K562 (cell line): Measurements from ENCODE around the gene MEA1. TPM values are rescaled to one million over a fixed set of nuclear protein-coding genes. Genes with fewer than 3 reads are reported as not detected.
A peak's percentile ranks its signal among the peaks of the same experiment; 100 is the strongest.

ENCODE experiments used
- CREB1 ChIP-seq, 2 experiments: sonication (generic) in 1 of 2; formaldehyde crosslinking in 1 of 2; IDR thresholded peaks; 2 replicates each; pipeline versions ENCODE4 v1.6.1 to v1.8.0; 2012 to 2022; ENCODE audit warnings: inconsistent platforms in 1 of 2, mild to moderate bottlenecking in 1 of 2, missing genetic modification reagents in 1 of 2, moderate library complexity in 1 of 2
- CREM ChIP-seq: IDR thresholded peaks from 2 replicates; pipeline ENCODE4 v1.6.1; 2014; ENCODE audit warnings: antibody characterized with exemption, low read depth
- E2F6 ChIP-seq, 2 experiments: IDR thresholded peaks; 2 replicates each; pipeline ENCODE4 v1.6.1; 2011; ENCODE audit warnings: borderline replicate concordance in 1 of 2, control low read depth in 1 of 2, low read depth in 1 of 2, low read length in 1 of 2, mild to moderate bottlenecking in 1 of 2, mixed read lengths in 1 of 2, moderate library complexity in 1 of 2; ENCODE audit not compliant: insufficient read depth in 1 of 2, insufficient read length in 1 of 2, poor library complexity in 1 of 2, severe bottlenecking in 1 of 2; ENCODE audit errors: extremely low read depth in 1 of 2
- FOXP1 ChIP-seq: sonication (generic); formaldehyde crosslinking; IDR thresholded peaks from 2 replicates; pipeline ENCODE4 v1.8.0; 2022; ENCODE audit warnings: mild to moderate bottlenecking, missing genetic modification reagents
- KDM2B ChIP-seq: fragments of 250-450 bp; sonication (Bioruptor Pico); IDR thresholded peaks from 2 replicates; pipeline ENCODE4 v1.8.0; 2021; ENCODE audit warnings: mild to moderate bottlenecking, moderate library complexity
- PBX2 ChIP-seq, 2 experiments: IDR thresholded peaks in 1 of 2; conservative IDR thresholded peaks in 1 of 2; 2 replicates each; pipeline ENCODE4 v1.6.1; 2016; ENCODE audit warnings: low read depth in 2 of 2, mild to moderate bottlenecking in 1 of 2, missing compliant biosample characterization in 1 of 2, missing genetic modification characterization in 1 of 2, moderate library complexity in 1 of 2
- SLC30A9 ChIP-seq: fragments of 250-450 bp; sonication (Bioruptor Pico); IDR thresholded peaks from 2 replicates; pipeline ENCODE4 v1.8.0; 2022; ENCODE audit warnings: mild to moderate bottlenecking, moderate library complexity
- U2AF1 ChIP-seq: fragments of 200-400 bp; formaldehyde crosslinking; optimal IDR thresholded peaks from 2 replicates; pipeline ENCODE3; 2017; ENCODE audit warnings: mild to moderate bottlenecking, low read depth, low read length, moderate library complexity
- ZNF318 ChIP-seq, 2 experiments: fragments of 450-650 bp; IDR thresholded peaks; 2 replicates each; pipeline ENCODE4 v1.6.1; 2016; ENCODE audit warnings: mild to moderate bottlenecking in 2 of 2, borderline replicate concordance in 1 of 2, low read depth in 1 of 2, moderate library complexity in 1 of 2
- ZNF436 ChIP-seq: fragments of 250-450, 450-650 bp; sonication (Bioruptor Pico); formaldehyde crosslinking; IDR thresholded peaks from 2 replicates; pipeline ENCODE4 v1.7.0; 2020; ENCODE audit warnings: mild to moderate bottlenecking
- ZNF644 ChIP-seq: fragments of 200-800 bp; sonication (Bioruptor generic); IDR thresholded peaks from 2 replicates; pipeline ENCODE4 v1.6.1; 2016; ENCODE audit warnings: low read depth, missing genetic modification characterization, missing compliant biosample characterization
- ZNF830 ChIP-seq: fragments of 250-450 bp; sonication (Bioruptor Pico); IDR thresholded peaks from 2 replicates; pipeline ENCODE4 v1.5.0; 2021; ENCODE audit warnings: mild to moderate bottlenecking
- polyA plus RNA-seq, 8 experiments: library from polyadenylated mRNA; depleted of rRNA in 4 of 8; stranded (reverse) in 5 of 8; unstranded in 3 of 8; fragments of >200 nt; fragmentation: Nextera tagmentation in 2 of 8; fragmentation: Illumina TruSeq in 1 of 8; extraction: Ambion mirVana in 2 of 8; extraction: Trizol in 1 of 8; gene quantifications; 2 replicates each; pipeline versions ENCODE4 v1.2.1 to v1.2.3, GENCODE V29; 2011 to 2014; ENCODE audit warnings: inconsistent platforms in 1 of 8, missing spikeins in 1 of 8
- total RNA-seq, 7 experiments: library from RNA; depleted of rRNA in 6 of 7; stranded (reverse); fragments of >200 nt in 6 of 7; fragmentation: Illumina TruSeq in 2 of 7; extraction: Trizol in 2 of 7; gene quantifications; 2 replicates each; pipeline versions ENCODE4 v1.2.1 to v1.2.3, GENCODE V29; 2011 to 2021; ENCODE audit warnings: low replicate concordance in 1 of 7

The MEA1 gene
- total and polyA plus RNA-seq, 9 of the 15 experiments (the other 6 are each of a cell fraction or from before 2014, with no cell fraction given) = 86.8 to 210 (median 152) TPM

DNA sequence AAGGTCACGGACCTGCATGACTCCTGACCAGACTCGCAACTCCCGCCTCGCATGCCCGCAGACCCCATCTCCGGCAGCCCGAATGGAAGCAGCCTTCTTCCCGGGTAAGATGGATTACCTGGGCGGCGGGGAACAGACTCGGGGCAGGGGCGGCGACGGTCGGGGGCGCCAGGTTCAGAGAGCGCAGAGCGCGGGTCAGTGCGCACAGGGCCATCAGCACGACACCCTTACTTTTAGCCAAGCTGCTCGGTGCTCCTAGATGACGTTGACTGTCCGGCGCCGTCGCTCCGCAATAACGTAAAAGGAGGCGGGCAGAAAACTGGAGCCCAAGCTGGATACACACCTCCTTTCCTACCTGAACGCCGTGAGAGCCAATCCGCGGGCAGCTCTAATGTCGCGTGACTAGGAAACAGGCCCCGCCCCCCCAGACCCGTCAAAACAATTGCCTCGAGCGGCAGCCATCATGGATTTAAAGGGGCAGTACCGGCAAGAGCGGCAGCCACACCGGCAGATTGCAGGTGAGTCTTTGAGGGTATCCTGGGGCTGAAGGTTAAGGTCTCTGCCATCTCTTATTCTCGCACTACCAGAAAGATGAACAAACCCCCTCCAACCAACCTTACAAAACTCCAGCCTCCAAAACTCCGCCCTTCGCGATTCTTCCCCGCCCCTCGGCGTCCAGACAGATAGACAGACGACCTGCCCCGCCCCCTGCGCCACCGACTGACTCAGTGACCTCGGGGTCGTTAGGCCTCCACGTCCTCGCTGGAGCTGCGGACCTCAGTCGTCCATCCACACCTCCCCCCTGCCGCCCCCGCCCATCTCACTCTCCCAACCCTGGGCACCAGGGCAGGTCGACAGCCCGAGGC is 45.7 kb upstream of the MEA1 start, which contains the start of the genes KLC4 and MRPL2 (continued):
- TF ChIP-seq FOXP1 (CRISPR knock-in tag) (peak; percentile 63; the same call in 1 of the 2 replicates), ZNF830 (CRISPR knock-in tag) (no peak), E2F6 (IDR thresholded peaks at IDR 0.05; ENCODE audit: borderline replicate concordance in 1 of 2, extremely low read depth in 1 of 2, insufficient read depth in 1 of 2, insufficient read length in 1 of 2, low read depth in 1 of 2, low read length in 1 of 2, poor library complexity in 1 of 2, severe bottlenecking in 1 of 2) (peak in 1 of 2 experiments; percentile 15), PBX2 (CRISPR knock-in tag; IDR thresholded peaks at IDR 0.05; ENCODE audit: low read depth) (no peak), PBX2 (tag; conservative IDR thresholded peaks at IDR 0.05; ENCODE audit: low read depth) (peak; percentile 80), U2AF1 (no peak), CREB1 (IDR thresholded peaks at IDR 0.05) (peak; percentile 100), CREB1 (CRISPR knock-in tag; IDR thresholded peaks at IDR 0.05) (peak; percentile 100), ZNF436 (no peak), ZNF644 (tag) (no peak), CREM (peak; percentile 100), ZNF318 (IDR thresholded peaks at IDR 0.05; ENCODE audit: borderline replicate concordance in 1 of 2, low read depth in 1 of 2) (no peak), SLC30A9 (no peak), KDM2B (CRISPR knock-in tag) (peak; percentile 95)
